GM19193 (cell line): ENCODE measurements around the gene PBOV1.

Source experiments
- POLR2A ChIP-seq: IDR thresholded peaks from 4 replicates; pipeline ENCODE4 v1.6.1; 2011; ENCODE audit not compliant: insufficient read depth, insufficient read length; ENCODE audit errors: extremely low read depth

PBOV1 gene

GRCh38 chr6:138198430-138199091, 19.7 kb downstream of the PBOV1 start:
- TF ChIP-seq POLR2A: no peak

GRCh38 chr6:138197570-138197969, 20.7 kb downstream of the PBOV1 start:
- no peak for TF ChIP-seq POLR2A

GRCh38 chr6:138196122-138196738, 22.1 kb downstream of the PBOV1 start:
- TF ChIP-seq POLR2A: no peak

GRCh38 chr6:138194287-138194686, 24.0 kb downstream of the PBOV1 start:
- TF ChIP-seq POLR2A: no peak

GRCh38 chr6:138188278-138188941, 29.9 kb downstream of the PBOV1 start:
- TF ChIP-seq POLR2A: no peak

GRCh38 chr6:138187156-138187555, 31.1 kb downstream of the PBOV1 start:
- TF ChIP-seq POLR2A: no peak

GRCh38 chr6:138184230-138184629, 34.1 kb downstream of the PBOV1 start:
- no peak for TF ChIP-seq POLR2A

- no peak for TF ChIP-seq POLR2A
Measured at GRCh38 chr6:138183790-138184134, 34.5 kb downstream of the PBOV1 start.

- no peak for TF ChIP-seq POLR2A
Measured at GRCh38 chr6:138182939-138183789, 35.1 kb downstream of the PBOV1 start.

- TF ChIP-seq POLR2A: no peak
Measured at GRCh38 chr6:138176652-138177232, 41.5 kb downstream of the PBOV1 start.

GRCh38 chr6:138175596-138175995, 42.7 kb downstream of the PBOV1 start:
- TF ChIP-seq POLR2A: no peak
